ENCODE measurements around the gene TMEM235.

The TMEM235 gene

DNA sequence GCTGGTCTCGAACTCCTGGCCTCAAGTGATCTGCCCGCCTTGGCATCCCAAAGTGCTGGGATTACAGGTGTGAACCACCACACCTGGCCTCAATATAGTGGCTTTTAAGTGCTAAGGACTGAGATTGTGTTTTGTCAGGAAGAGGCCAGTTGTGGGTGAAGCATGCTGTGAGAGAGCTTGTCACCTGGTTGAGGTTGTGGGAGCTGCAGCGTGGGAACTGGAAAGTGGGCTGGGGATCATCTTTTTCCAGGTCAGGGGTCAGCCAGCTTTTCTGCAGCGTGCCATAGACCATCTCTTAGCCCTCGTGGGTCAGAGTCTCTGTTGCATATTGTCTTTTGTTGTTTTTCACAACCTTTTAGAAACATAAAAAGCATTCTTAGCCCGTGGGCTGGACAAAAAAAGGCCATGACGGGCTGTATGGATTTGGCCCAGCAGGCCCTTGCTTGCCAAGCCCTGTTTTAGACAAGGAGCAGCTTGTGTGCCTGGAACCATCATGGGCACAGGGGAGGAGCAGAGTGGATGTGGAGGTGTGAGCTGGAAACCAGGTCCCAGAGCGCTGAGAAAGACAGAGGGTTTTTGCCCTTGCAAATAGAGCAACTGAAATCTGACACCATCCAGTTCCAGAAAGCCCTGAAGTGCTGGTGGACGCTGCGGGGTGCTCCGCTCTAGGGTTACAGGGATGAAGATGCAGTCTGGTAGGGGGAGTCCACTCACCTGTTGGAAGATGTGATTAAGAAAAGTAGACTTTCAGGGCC, 11.9 kb upstream of the TMEM235 start:
- H3K27ac ChIP-seq (ENCODE audit: low read depth in 2 of 2, low read length in 2 of 2): no peak overlapping the region
- no peak overlapping the region for H3K9ac ChIP-seq (ENCODE audit: low read depth in 1 of 2, low read length in 2 of 2)
- H3K9me3 ChIP-seq (ENCODE audit: control insufficient read depth in 2 of 2, low read length in 2 of 2): no peaks in the 10 kb centered on the region
- H3K4me1 ChIP-seq (ENCODE audit: control insufficient read depth in 2 of 2, insufficient read depth in 2 of 2, low read length in 2 of 2): peaks cover 2 to 3% of the 10 kb centered on the region in 2 donors
- peaks cover 0 to 2% of the 10 kb centered on the region in 2 donors for H3K36me3 ChIP-seq (ENCODE audit: control insufficient read depth in 2 of 2, insufficient read depth in 2 of 2, low read length in 2 of 2)
- H3K27me3 ChIP-seq (ENCODE audit: control insufficient read depth in 2 of 2, insufficient read depth in 2 of 2, low read length in 2 of 2): no peaks in the 10 kb centered on the region
- no peak overlapping the region for H3K4me3 ChIP-seq (ENCODE audit: low read length in 2 of 2)

GRCh38 chr17:78223061-78223460, 8.4 kb upstream of the TMEM235 start:
- Histone ChIP-seq H3K4me3 (ENCODE audit: low read length in 2 of 2) (no peak overlapping the region), H3K27ac (ENCODE audit: low read depth in 2 of 2, low read length in 2 of 2) (no peak overlapping the region), H3K9ac (ENCODE audit: low read depth in 1 of 2, low read length in 2 of 2) (no peak overlapping the region), H3K9me3 (ENCODE audit: control insufficient read depth in 2 of 2, low read length in 2 of 2) (no peaks in the 10 kb centered on the region), H3K36me3 (ENCODE audit: control insufficient read depth in 2 of 2, insufficient read depth in 2 of 2, low read length in 2 of 2) (peaks cover 0 to 2% of the 10 kb centered on the region in 2 donors), H3K4me1 (ENCODE audit: control insufficient read depth in 2 of 2, insufficient read depth in 2 of 2, low read length in 2 of 2) (no peaks in the 10 kb centered on the region), H3K27me3 (ENCODE audit: control insufficient read depth in 2 of 2, insufficient read depth in 2 of 2, low read length in 2 of 2) (peaks cover 0 to 3% of the 10 kb centered on the region in 2 donors)

DNA sequence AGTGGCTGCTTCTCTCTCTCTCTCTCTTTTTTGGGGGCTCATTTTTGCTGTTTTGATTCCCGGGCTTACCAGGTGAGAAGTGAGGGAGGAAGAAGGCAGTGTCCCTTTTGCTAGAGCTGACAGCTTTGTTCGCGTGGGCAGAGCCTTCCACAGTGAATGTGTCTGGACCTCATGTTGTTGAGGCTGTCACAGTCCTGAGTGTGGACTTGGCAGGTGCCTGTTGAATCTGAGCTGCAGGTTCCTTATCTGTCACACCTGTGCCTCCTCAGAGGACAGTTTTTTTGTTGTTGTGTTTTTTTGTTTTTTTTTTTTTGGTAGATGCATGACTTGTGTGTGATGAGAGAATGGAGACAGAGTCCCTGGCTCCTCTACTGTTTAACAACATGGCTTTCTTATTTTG, 7.7 kb upstream of the TMEM235 start:
- H3K27ac ChIP-seq (ENCODE audit: low read depth in 2 of 2, low read length in 2 of 2): no peak overlapping the region
- peaks cover 0 to 2% of the 10 kb centered on the region in 2 donors for H3K36me3 ChIP-seq (ENCODE audit: control insufficient read depth in 2 of 2, insufficient read depth in 2 of 2, low read length in 2 of 2)
- no peak overlapping the region for H3K9ac ChIP-seq (ENCODE audit: low read depth in 1 of 2, low read length in 2 of 2)

DNA sequence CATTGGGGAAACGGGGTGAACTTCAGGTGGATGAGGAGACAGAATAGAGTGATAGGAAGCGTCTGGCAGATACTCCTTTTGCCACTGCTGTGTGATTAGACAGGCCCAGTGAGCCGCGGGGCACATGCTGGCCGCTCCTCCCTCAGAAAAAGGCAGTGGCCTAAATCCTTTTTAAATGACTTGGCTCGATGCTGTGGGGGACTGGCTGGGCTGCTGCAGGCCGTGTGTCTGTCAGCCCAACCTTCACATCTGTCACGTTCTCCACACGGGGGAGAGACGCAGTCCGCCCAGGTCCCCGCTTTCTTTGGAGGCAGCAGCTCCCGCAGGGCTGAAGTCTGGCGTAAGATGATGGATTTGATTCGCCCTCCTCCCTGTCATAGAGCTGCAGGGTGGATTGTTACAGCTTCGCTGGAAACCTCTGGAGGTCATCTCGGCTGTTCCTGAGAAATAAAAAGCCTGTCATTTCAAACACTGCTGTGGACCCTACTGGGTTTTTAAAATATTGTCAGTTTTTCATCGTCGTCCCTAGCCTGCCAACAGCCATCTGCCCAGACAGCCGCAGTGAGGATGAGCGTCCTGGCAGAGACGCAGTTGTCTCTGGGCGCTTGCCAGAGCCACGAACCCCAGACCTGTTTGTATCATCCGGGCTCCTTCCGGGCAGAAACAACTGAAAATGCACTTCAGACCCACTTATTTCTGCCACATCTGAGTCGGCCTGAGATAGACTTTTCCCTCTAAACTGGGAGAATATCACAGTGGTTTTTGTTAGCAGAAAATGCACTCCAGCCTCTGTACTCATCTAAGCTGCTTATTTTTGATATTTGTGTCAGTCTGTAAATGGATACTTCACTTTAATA, 7.0 kb upstream of the TMEM235 start:
- Histone ChIP-seq H3K4me3 (ENCODE audit: low read length in 2 of 2) (no peak overlapping the region), H3K27me3 (ENCODE audit: control insufficient read depth in 2 of 2, insufficient read depth in 2 of 2, low read length in 2 of 2) (peaks cover 3 to 4% of the 10 kb centered on the region in 2 donors), H3K9me3 (ENCODE audit: control insufficient read depth in 2 of 2, low read length in 2 of 2) (no peaks in the 10 kb centered on the region), H3K4me1 (ENCODE audit: control insufficient read depth in 2 of 2, insufficient read depth in 2 of 2, low read length in 2 of 2) (no peaks in the 10 kb centered on the region), H3K36me3 (ENCODE audit: control insufficient read depth in 2 of 2, insufficient read depth in 2 of 2, low read length in 2 of 2) (peaks cover 0 to 2% of the 10 kb centered on the region in 2 donors), H3K9ac (ENCODE audit: low read depth in 1 of 2, low read length in 2 of 2) (no peak overlapping the region), H3K27ac (ENCODE audit: low read depth in 2 of 2, low read length in 2 of 2) (no peak overlapping the region)

More for the DNA sequence above, 7.7 kb upstream of the TMEM235 start:
- no peaks in the 10 kb centered on the region for H3K9me3 ChIP-seq (ENCODE audit: control insufficient read depth in 2 of 2, low read length in 2 of 2)
- H3K4me3 ChIP-seq (ENCODE audit: low read length in 2 of 2): no peak overlapping the region
- H3K4me1 ChIP-seq (ENCODE audit: control insufficient read depth in 2 of 2, insufficient read depth in 2 of 2, low read length in 2 of 2): no peaks in the 10 kb centered on the region
- H3K27me3 ChIP-seq (ENCODE audit: control insufficient read depth in 2 of 2, insufficient read depth in 2 of 2, low read length in 2 of 2): peaks cover 3 to 4% of the 10 kb centered on the region in 2 donors

DNA sequence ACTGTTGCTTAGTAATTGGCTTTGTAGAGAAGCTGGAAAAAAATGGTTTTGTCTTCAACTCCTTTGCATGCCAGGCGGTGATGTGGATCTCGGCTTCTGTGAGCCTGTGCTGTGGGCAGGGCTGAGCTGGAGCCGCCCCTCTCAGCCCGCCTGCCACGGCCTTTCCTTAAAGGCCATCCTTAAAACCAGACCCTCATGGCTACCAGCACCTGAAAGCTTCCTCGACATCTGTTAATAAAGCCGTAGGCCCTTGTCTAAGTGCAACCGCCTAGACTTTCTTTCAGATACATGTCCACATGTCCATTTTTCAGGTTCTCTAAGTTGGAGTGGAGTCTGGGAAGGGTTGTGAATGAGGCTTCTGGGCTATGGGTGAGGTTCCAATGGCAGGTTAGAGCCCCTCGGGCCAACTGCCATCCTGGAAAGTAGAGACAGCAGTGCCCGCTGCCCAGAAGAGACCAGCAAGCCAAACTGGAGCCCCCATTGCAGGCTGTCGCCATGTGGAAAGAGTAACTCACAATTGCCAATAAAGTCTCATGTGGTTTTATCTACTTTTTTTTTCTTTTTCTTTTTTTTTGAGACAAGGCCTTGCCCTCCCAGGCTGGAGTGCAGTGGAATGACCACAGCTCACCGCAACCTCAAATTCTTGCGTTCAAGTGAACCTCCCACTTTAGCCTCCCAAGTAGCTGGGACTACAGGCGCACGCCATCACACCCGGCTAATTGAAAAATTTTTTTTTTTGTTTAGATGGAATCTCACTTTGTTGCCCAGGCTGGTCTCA, 6.2 kb upstream of the TMEM235 start:
- Histone ChIP-seq H3K9me3 (ENCODE audit: control insufficient read depth in 2 of 2, low read length in 2 of 2) (no peaks in the 10 kb centered on the region), H3K4me3 (ENCODE audit: low read length in 2 of 2) (no peak overlapping the region), H3K9ac (ENCODE audit: low read depth in 1 of 2, low read length in 2 of 2) (no peak overlapping the region), H3K36me3 (ENCODE audit: control insufficient read depth in 2 of 2, insufficient read depth in 2 of 2, low read length in 2 of 2) (peaks cover 0 to 2% of the 10 kb centered on the region in 2 donors), H3K27me3 (ENCODE audit: control insufficient read depth in 2 of 2, insufficient read depth in 2 of 2, low read length in 2 of 2) (peaks cover 5 to 7% of the 10 kb centered on the region in 2 donors), H3K4me1 (ENCODE audit: control insufficient read depth in 2 of 2, insufficient read depth in 2 of 2, low read length in 2 of 2) (no peaks in the 10 kb centered on the region), H3K27ac (ENCODE audit: low read depth in 2 of 2, low read length in 2 of 2) (no peak overlapping the region)

GRCh38 chr17:78226055-78226758, 5.2 kb upstream of the TMEM235 start:
- H3K36me3 ChIP-seq (ENCODE audit: control insufficient read depth in 2 of 2, insufficient read depth in 2 of 2, low read length in 2 of 2): peaks cover 0 to 2% of the 10 kb centered on the region in 2 donors
- no peaks in the 10 kb centered on the region for H3K4me1 ChIP-seq (ENCODE audit: control insufficient read depth in 2 of 2, insufficient read depth in 2 of 2, low read length in 2 of 2)
- peaks cover 13 to 15% of the 10 kb centered on the region in 2 donors for H3K27me3 ChIP-seq (ENCODE audit: control insufficient read depth in 2 of 2, insufficient read depth in 2 of 2, low read length in 2 of 2)
- H3K4me3 ChIP-seq (ENCODE audit: low read length in 2 of 2): no peak overlapping the region
- H3K9me3 ChIP-seq (ENCODE audit: control insufficient read depth in 2 of 2, low read length in 2 of 2): no peaks in the 10 kb centered on the region
- H3K9ac ChIP-seq (ENCODE audit: low read depth in 1 of 2, low read length in 2 of 2): no peak overlapping the region
- no peak overlapping the region for H3K27ac ChIP-seq (ENCODE audit: low read depth in 2 of 2, low read length in 2 of 2)

GRCh38 chr17:78226759-78227454, 4.5 kb upstream of the TMEM235 start:
- H3K4me1 ChIP-seq (ENCODE audit: control insufficient read depth in 2 of 2, insufficient read depth in 2 of 2, low read length in 2 of 2): no peaks in the 10 kb centered on the region
- peaks cover 0 to 2% of the 10 kb centered on the region in 2 donors for H3K36me3 ChIP-seq (ENCODE audit: control insufficient read depth in 2 of 2, insufficient read depth in 2 of 2, low read length in 2 of 2)
- peaks cover 16 to 19% of the 10 kb centered on the region in 2 donors for H3K27me3 ChIP-seq (ENCODE audit: control insufficient read depth in 2 of 2, insufficient read depth in 2 of 2, low read length in 2 of 2)
- H3K9ac ChIP-seq (ENCODE audit: low read depth in 1 of 2, low read length in 2 of 2): no peak overlapping the region
- H3K9me3 ChIP-seq (ENCODE audit: control insufficient read depth in 2 of 2, low read length in 2 of 2): no peaks in the 10 kb centered on the region
- peak overlapping the region in 1 of 2 donors; percentile 15 for H3K4me3 ChIP-seq (ENCODE audit: low read length in 2 of 2)
- no peak overlapping the region for H3K27ac ChIP-seq (ENCODE audit: low read depth in 2 of 2, low read length in 2 of 2)

- peaks cover 0 to 2% of the 10 kb centered on the region in 2 donors for H3K36me3 ChIP-seq (ENCODE audit: control insufficient read depth in 2 of 2, insufficient read depth in 2 of 2, low read length in 2 of 2)
- H3K4me3 ChIP-seq (ENCODE audit: low read length in 2 of 2): no peak overlapping the region
- no peak overlapping the region for H3K9ac ChIP-seq (ENCODE audit: low read depth in 1 of 2, low read length in 2 of 2)
- peaks cover 18 to 21% of the 10 kb centered on the region in 2 donors for H3K27me3 ChIP-seq (ENCODE audit: control insufficient read depth in 2 of 2, insufficient read depth in 2 of 2, low read length in 2 of 2)
- H3K9me3 ChIP-seq (ENCODE audit: control insufficient read depth in 2 of 2, low read length in 2 of 2): no peaks in the 10 kb centered on the region
- H3K4me1 ChIP-seq (ENCODE audit: control insufficient read depth in 2 of 2, insufficient read depth in 2 of 2, low read length in 2 of 2): no peaks in the 10 kb centered on the region
- H3K27ac ChIP-seq (ENCODE audit: low read depth in 2 of 2, low read length in 2 of 2): no peak overlapping the region
Measured at GRCh38 chr17:78227455-78227916, 3.9 kb upstream of the TMEM235 start.

- no peaks in the 10 kb centered on the region for H3K9me3 ChIP-seq (ENCODE audit: control insufficient read depth in 2 of 2, low read length in 2 of 2)
- H3K4me3 ChIP-seq (ENCODE audit: low read length in 2 of 2): no peak overlapping the region
- no peak overlapping the region for H3K9ac ChIP-seq (ENCODE audit: low read depth in 1 of 2, low read length in 2 of 2)
- peaks cover 24 to 27% of the 10 kb centered on the region in 2 donors for H3K27me3 ChIP-seq (ENCODE audit: control insufficient read depth in 2 of 2, insufficient read depth in 2 of 2, low read length in 2 of 2)
- no peaks in the 10 kb centered on the region for H3K4me1 ChIP-seq (ENCODE audit: control insufficient read depth in 2 of 2, insufficient read depth in 2 of 2, low read length in 2 of 2)
- peaks cover 0 to 2% of the 10 kb centered on the region in 2 donors for H3K36me3 ChIP-seq (ENCODE audit: control insufficient read depth in 2 of 2, insufficient read depth in 2 of 2, low read length in 2 of 2)
- H3K27ac ChIP-seq (ENCODE audit: low read depth in 2 of 2, low read length in 2 of 2): no peak overlapping the region
Measured at GRCh38 chr17:78228176-78228575, 3.3 kb upstream of the TMEM235 start.
